ENCODE data around the gene KRTAP4-6. TPM values are rescaled to one million over a fixed set of nuclear protein-coding genes. Genes with fewer than 3 reads are reported as not detected.
"Not testable (repeated sequence)": the region's sequence is repeated elsewhere in the genome, so short reads cannot be mapped to it uniquely, and the experiment has no call there.

Gene KRTAP4-6
- polyA plus RNA-seq, 1 of the 3 experiments (the other 2 are of a cell fraction): not detected

DNA sequence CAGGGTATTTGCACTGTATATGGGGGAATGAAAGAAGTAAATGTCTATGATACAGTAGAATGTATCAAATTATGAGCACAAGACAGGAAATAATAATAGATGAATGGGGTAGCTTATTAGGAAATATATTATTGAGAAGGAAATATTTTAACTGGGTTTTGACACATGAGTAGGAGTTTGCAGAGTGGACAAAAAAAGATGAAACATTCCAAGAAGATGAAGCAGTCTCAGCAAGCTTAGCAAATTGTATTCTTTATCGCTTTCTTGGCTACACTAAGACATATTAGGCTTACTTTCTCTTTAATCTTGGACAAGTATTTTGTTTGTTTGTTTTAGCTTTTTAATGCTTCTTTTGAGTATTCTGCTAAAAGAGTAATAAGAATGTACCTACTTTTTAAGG lies 36.4 kb downstream of the KRTAP4-6 start (continued):
- no peak for TF ChIP-seq TEAD4 (IDR thresholded peaks at IDR 0.05; ENCODE audit: borderline replicate concordance, insufficient read depth)

GRCh38 chr17:41101586-41102259 lies 38.6 kb downstream of the KRTAP4-6 start, which contains the start of gene KRTAP4-16:
TSS of gene KRTAP4-16 (minus strand) at chr17:41102209. CDS start at chr17:41102209, 0 bp downstream.
- Histone ChIP-seq H2AFZ (ENCODE audit: low read depth) (no peak within 1 kb of the TSS), H3F3A (replicated peaks; ENCODE audit: insufficient read depth) (peaks cover 9% of the 10 kb centered on the region), H3K4me1 (ENCODE audit: control insufficient read depth in 1 of 2, insufficient read depth in 2 of 2, low read depth in 1 of 2, low read length in 1 of 2) (peaks cover 0 to 5% of the 10 kb centered on the region in 2 experiments; a peak in 1 of 4 replicates), H3K79me2 (ENCODE audit: insufficient read depth) (no peaks in the 10 kb centered on the region), H3K4me2 (no peak within 1 kb of the TSS), H3K36me3 (replicated peaks in 1 of 2; ENCODE audit: control insufficient read depth in 1 of 2, insufficient read depth in 2 of 2, low read length in 1 of 2) (no peaks in the 10 kb centered on the region), H3K4me3 (ENCODE audit: low read depth in 2 of 2, low read length in 1 of 2) (no peak within 1 kb of the TSS), H3K9me3 (no peaks in the 10 kb centered on the region), H3K9ac (no peak within 1 kb of the TSS), H3K27ac (ENCODE audit: low read depth in 2 of 2, low read length in 1 of 2) (no peak within 1 kb of the TSS), H4K20me1 (ENCODE audit: insufficient read depth) (no peaks in the 10 kb centered on the region), H3K9me2 (no peaks in the 10 kb centered on the region), H3K27me3 (ENCODE audit: insufficient read depth) (no peaks in the 10 kb centered on the region)
- ChIA-PET CTCF (no interaction called here), POLR2A (no interaction called here)
- WGBS (ENCODE audit: low lambda C conversion rate): 35% methylated on average over 9 of the region's 10 CpGs
- no peak for TF ChIP-seq MXI1 (IDR thresholded peaks at IDR 0.05; ENCODE audit: low read depth, low read length)
- DNase-seq: no peak

DNA sequence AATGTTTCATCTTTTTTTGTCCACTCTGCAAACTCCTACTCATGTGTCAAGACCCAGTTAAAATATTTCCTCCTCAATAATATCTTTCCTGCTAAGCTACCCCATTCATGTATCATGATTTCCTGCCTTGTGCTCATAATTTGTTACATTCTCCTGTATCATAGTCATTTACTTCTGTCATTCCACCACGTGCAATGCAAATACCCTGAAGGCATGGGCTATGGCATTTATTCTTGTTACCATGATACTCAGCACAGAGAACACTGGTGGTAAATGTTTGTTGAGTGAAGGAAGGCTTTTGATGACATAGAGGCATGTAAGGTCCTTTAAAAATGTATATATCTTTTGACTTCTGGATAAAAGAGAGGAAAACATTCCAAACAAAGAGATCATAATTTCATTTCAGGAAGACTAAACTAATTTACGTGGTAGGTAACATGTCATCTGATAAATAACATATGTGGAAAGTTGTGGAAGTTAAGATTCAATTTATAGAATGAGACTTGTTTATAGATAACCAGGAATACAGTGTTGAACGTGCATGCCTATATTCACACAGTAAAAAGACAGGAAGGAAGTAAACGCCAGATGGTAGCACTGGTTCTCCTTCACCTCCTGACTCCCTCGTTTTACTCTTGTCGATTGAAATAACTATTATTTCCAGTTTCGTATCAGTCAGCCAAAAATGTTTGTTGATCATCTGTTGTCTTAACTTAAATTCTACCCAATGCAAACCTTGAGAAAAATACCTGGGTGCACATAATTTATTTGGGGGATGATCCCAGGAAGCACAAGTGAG lies 40.5 kb downstream of the KRTAP4-6 start:
- DNase-seq; CTCF ChIA-PET; H3K36me3 ChIP-seq (replicated peaks in 1 of 2; ENCODE audit: control insufficient read depth in 1 of 2, insufficient read depth in 2 of 2, low read length in 1 of 2); H3K79me2 ChIP-seq (ENCODE audit: insufficient read depth); H3K9me3 ChIP-seq; H4K20me1 ChIP-seq (ENCODE audit: insufficient read depth); H3F3A ChIP-seq (replicated peaks; ENCODE audit: insufficient read depth); H3K4me2 ChIP-seq; H3K4me1 ChIP-seq (ENCODE audit: control insufficient read depth in 1 of 2, insufficient read depth in 2 of 2, low read depth in 1 of 2, low read length in 1 of 2); H3K27me3 ChIP-seq (ENCODE audit: insufficient read depth); H3K27ac ChIP-seq (ENCODE audit: low read depth in 2 of 2, low read length in 1 of 2); H3K4me3 ChIP-seq (ENCODE audit: low read depth in 2 of 2, low read length in 1 of 2); POLR2A ChIA-PET; H3K9ac ChIP-seq; H3K9me2 ChIP-seq: not testable (repeated sequence)
- H2AFZ ChIP-seq (ENCODE audit: low read depth): 0 out of 2 replicates have a peak overlapping the region, but pooled peaks have one; percentile 1
- 16% methylated on average over 7 of the region's 7 CpGs for WGBS (ENCODE audit: low lambda C conversion rate)

DNA sequence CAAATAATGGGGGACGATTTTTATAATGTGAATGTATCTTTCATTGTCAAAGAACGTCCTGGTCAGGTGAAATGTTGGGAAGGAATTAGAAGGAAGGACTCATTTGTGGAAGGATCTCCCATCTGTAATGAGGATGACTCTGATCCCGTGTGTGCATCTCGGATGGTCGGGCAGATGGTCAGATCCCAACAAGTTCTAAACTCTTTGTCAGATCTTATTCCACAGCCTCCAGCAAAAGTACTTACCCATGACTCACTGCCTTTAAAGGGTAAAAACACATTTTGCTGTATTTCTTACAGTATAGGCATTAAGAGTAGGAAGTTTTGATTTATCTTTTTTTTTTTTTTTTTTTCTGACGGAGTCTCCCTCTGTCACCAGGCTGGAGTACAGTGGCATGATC lies 41.9 kb downstream of the KRTAP4-6 start:
- H3K79me2 ChIP-seq (ENCODE audit: insufficient read depth): no peaks in the 10 kb centered on the region
- peaks cover 0 to 5% of the 10 kb centered on the region in 2 experiments; a peak in 1 of 4 replicates for H3K4me1 ChIP-seq (ENCODE audit: control insufficient read depth in 1 of 2, insufficient read depth in 2 of 2, low read depth in 1 of 2, low read length in 1 of 2)
- H2AFZ ChIP-seq (ENCODE audit: low read depth): no peak overlapping the region
- no peak overlapping the region for H3K4me3 ChIP-seq (ENCODE audit: low read depth in 2 of 2, low read length in 1 of 2)
- H3F3A ChIP-seq (replicated peaks; ENCODE audit: insufficient read depth): peaks cover 6% of the 10 kb centered on the region
- no peaks in the 10 kb centered on the region for H3K9me2 ChIP-seq
- H3K9me3 ChIP-seq: no peaks in the 10 kb centered on the region
- H4K20me1 ChIP-seq (ENCODE audit: insufficient read depth): no peaks in the 10 kb centered on the region
- no peak for DNase-seq
- H3K27me3 ChIP-seq (ENCODE audit: insufficient read depth): no peaks in the 10 kb centered on the region
- H3K9ac ChIP-seq: no peak overlapping the region
- no peak overlapping the region for H3K27ac ChIP-seq (ENCODE audit: low read depth in 2 of 2, low read length in 1 of 2)
- POLR2A ChIA-PET: no interaction called here
- no peaks in the 10 kb centered on the region for H3K36me3 ChIP-seq (replicated peaks in 1 of 2; ENCODE audit: control insufficient read depth in 1 of 2, insufficient read depth in 2 of 2, low read length in 1 of 2)
- 0 out of 2 replicates have a peak overlapping the region, but pooled peaks have one; percentile 15 for H3K4me2 ChIP-seq
- TF ChIP-seq JUND (IDR thresholded peaks at IDR 0.05) (no peak), TAF1 (IDR thresholded peaks at IDR 0.05; ENCODE audit: borderline replicate concordance, low read depth, low read length) (no peak), RFX5 (IDR thresholded peaks at IDR 0.05; ENCODE audit: low read length) (no peak), ELF1 (IDR thresholded peaks at IDR 0.05) (no peak), USF2 (IDR thresholded peaks at IDR 0.05; ENCODE audit: borderline replicate concordance, low read depth, low read length) (no peak), POLR2AphosphoS5 (IDR thresholded peaks at IDR 0.05; ENCODE audit: low read depth, low read length) (no peak), FOXM1 (IDR thresholded peaks at IDR 0.05; ENCODE audit: low read depth) (no peak), NFIC (IDR thresholded peaks at IDR 0.05; ENCODE audit: borderline replicate concordance) (no peak), CHD2 (IDR thresholded peaks at IDR 0.05; ENCODE audit: low read length, partially characterized antibody) (no peak), SIN3A (IDR thresholded peaks at IDR 0.05; ENCODE audit: borderline replicate concordance, low read depth, low read length) (no peak)
- TF ChIP-seq, protein P1, sequence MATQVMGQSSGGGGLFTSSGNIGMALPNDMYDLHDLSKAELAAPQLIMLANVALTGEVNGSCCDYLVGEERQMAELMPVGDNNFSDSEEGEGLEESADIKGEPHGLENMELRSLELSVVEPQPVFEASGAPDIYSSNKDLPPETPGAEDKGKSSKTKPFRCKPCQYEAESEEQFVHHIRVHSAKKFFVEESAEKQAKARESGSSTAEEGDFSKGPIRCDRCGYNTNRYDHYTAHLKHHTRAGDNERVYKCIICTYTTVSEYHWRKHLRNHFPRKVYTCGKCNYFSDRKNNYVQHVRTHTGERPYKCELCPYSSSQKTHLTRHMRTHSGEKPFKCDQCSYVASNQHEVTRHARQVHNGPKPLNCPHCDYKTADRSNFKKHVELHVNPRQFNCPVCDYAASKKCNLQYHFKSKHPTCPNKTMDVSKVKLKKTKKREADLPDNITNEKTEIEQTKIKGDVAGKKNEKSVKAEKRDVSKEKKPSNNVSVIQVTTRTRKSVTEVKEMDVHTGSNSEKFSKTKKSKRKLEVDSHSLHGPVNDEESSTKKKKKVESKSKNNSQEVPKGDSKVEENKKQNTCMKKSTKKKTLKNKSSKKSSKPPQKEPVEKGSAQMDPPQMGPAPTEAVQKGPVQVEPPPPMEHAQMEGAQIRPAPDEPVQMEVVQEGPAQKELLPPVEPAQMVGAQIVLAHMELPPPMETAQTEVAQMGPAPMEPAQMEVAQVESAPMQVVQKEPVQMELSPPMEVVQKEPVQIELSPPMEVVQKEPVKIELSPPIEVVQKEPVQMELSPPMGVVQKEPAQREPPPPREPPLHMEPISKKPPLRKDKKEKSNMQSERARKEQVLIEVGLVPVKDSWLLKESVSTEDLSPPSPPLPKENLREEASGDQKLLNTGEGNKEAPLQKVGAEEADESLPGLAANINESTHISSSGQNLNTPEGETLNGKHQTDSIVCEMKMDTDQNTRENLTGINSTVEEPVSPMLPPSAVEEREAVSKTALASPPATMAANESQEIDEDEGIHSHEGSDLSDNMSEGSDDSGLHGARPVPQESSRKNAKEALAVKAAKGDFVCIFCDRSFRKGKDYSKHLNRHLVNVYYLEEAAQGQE (IDR thresholded peaks at IDR 0.05; ENCODE audit: low read depth, low read length): no peak
- 11% methylated on average over 6 of the region's 6 CpGs for WGBS (ENCODE audit: low lambda C conversion rate)
- CTCF ChIA-PET: no interaction called here

All from SK-N-SH (cell line).